HUES6 (cell line): ENCODE measurements around the gene VWA7.
"Not testable (repeated sequence)": the region's sequence is repeated elsewhere in the genome, so short reads cannot be mapped to it uniquely, and the experiment has no call there.

ENCODE experiments used
- H3K27ac ChIP-seq: 2 replicates; pipeline ENCODE4 v1.7.0; 2013; ENCODE audit warnings: low read depth, mild to moderate bottlenecking, low read length, inconsistent platforms
- H3K27me3 ChIP-seq: 2 replicates; pipeline ENCODE4 v1.6.1; 2013; ENCODE audit warnings: low read length; ENCODE audit not compliant: control insufficient read depth, insufficient read depth
- H3K36me3 ChIP-seq: 2 replicates; pipeline ENCODE4 v1.6.1; 2013; ENCODE audit warnings: low read length; ENCODE audit not compliant: control insufficient read depth, insufficient read depth
- H3K4me1 ChIP-seq: 2 replicates; pipeline ENCODE4 v1.6.1; 2013; ENCODE audit warnings: low read length; ENCODE audit not compliant: control insufficient read depth, insufficient read depth
- H3K4me3 ChIP-seq: 2 replicates; pipeline ENCODE4 v1.5.1; 2013; ENCODE audit warnings: low read depth, low read length
- H3K9ac ChIP-seq: one replicate; pipeline ENCODE4 v1.6.1; 2013; ENCODE audit warnings: mild to moderate bottlenecking, low read length
- H3K9me3 ChIP-seq: 2 replicates; pipeline ENCODE4 v1.6.1; 2013; ENCODE audit warnings: low read depth, low read length; ENCODE audit not compliant: control insufficient read depth, insufficient read depth

The VWA7 gene

DNA sequence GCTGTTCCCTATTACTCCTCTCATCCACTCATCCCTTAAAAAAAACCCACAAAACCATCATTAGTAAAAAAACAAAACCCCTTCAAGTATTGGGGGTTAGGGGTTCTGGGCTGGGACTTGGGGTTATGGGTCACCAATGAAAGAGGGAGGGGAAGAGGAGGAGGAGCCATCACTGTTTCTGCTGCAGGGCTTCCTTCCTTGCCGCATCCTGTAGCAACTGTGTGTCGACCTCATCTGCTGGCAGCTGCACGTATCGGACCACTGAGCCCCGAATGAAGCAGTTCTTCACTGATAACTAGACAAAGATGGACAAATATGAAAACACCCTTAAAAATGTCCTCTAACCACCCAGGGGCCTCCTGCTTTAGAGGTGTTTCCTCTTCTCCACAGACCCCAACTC is 20.5 kb upstream of the VWA7 start:
- Histone ChIP-seq H3K9ac (no peak overlapping the region), H3K36me3 (peaks cover 28% of the 10 kb centered on the region), H3K4me3 (no peak overlapping the region), H3K9me3 (no peaks in the 10 kb centered on the region), H3K27ac (no peak overlapping the region), H3K4me1 (0 out of 2 replicates have a peak, but pooled peaks cover 6% of the 10 kb centered on the region), H3K27me3 (no peaks in the 10 kb centered on the region)

DNA sequence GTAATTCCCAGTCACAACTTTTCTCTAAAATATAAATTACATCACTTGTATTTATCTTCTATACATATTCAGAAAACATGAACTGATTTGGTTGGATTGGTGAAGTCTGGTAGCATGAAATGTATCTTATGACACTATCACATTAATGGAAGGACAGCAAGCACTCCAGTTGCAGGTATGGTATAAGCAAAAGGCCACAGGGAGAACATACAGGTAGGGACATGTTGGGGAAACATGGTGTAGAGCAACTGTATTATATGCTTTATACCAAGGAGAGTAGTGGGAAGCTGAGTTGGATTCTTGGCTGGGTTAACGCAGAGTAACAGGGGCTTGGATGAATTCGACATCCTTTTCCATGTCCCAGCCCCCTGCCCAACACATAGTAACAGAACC is 19.9 kb upstream of the VWA7 start:
- no peaks in the 10 kb centered on the region for H3K9me3 ChIP-seq
- H3K9ac ChIP-seq: no peak overlapping the region
- no peak overlapping the region for H3K27ac ChIP-seq

DNA sequence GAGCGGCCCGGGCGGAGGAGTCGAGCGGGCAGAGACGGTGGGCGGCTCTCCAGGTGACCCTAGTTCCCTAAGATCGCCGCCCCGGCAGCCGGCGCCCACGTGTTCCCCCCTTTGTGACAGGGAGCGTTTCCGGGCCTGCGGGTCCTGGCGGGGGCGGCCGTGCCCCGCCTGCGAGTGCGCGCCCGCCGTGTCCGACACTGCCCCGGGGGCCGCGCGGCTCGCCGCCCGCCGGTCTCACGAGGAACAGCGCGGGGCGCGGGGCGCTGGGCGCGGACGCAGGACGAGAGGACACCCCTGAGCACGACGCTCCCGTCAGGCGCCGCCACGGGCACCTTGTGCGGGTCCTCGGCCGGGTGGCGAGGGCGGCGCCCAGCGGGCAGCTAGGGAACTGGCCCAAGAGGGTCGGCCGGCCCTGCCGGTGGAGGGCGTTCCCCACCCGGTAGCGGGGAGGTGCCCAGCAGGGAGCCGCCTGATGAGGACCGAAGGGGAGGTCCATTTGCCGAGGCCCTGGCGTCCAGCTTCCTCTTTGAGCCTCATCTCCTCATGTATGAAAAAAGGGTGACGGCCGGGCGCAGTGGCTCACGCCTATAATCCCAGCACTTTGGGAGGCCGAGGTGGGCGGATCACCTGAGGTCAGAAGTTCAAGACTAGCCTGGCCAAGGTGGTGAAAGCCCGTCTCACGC is 18.6 kb upstream of the VWA7 start, which contains the start of gene VARS1:
TSS of gene VARS1 (minus strand) at position 137 of the 683 bp plus-strand sequence. CDS start 535 bp downstream, outside the sequence.
- Histone ChIP-seq H3K9ac (peak within 1 kb of the TSS; percentile 99), H3K36me3 (peaks cover 38% of the 10 kb centered on the region), H3K4me1 (0 out of 2 replicates have a peak, but pooled peaks cover 6% of the 10 kb centered on the region), H3K9me3 (no peaks in the 10 kb centered on the region), H3K27ac (peak within 1 kb of the TSS; percentile 95), H3K27me3 (no peaks in the 10 kb centered on the region), H3K4me3 (peak within 1 kb of the TSS; percentile 99)

More for the DNA sequence above, 19.9 kb upstream of the VWA7 start:
- no peak overlapping the region for H3K4me3 ChIP-seq
- peaks cover 31% of the 10 kb centered on the region for H3K36me3 ChIP-seq
- 0 out of 2 replicates have a peak, but pooled peaks cover 6% of the 10 kb centered on the region for H3K4me1 ChIP-seq
- no peaks in the 10 kb centered on the region for H3K27me3 ChIP-seq

DNA sequence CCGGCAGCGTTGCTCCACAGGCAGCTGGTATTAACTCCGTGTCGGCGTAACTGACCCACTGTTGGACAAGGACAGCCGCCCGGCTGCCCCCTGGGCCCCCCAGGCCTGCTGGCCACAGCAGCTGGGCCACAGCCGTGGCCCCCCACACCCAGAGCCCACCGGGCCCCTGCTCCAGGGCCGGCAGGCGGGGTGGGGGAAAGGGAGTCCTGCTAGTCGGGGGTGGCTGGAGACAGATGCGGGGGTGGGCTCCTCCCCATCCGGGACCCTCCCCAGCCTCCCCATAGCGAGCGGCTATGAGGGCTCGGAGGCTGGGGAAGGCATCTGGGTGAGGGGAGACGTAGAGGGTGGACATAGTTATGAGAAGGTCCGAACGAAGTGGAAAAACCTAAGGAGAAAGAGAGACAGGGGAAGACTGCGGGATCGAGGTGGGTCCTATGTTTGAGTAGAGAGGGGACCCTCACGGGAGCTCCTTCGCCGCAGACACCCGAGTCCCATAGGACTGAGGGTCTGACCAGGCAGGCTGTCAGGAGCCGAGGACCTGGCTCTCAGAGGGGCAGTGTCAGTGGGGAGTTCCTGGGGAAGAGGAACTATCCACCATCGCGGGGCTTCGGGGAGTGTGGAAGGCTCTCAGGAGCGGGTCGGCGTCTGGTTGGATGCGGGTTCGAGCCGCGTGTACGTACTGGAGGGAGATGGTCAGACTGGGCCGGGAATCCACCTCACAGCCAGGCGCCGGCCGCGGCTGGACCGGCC is 17.9 kb upstream of the VWA7 start:
- Histone ChIP-seq H3K27me3 (no peaks in the 10 kb centered on the region), H3K9me3 (no peaks in the 10 kb centered on the region), H3K36me3 (peaks cover 42% of the 10 kb centered on the region), H3K9ac (peak overlapping the region; percentile 99), H3K4me3 (peak overlapping the region; percentile 99), H3K4me1 (0 out of 2 replicates have a peak, but pooled peaks cover 6% of the 10 kb centered on the region), H3K27ac (peak overlapping the region; percentile 95)

DNA sequence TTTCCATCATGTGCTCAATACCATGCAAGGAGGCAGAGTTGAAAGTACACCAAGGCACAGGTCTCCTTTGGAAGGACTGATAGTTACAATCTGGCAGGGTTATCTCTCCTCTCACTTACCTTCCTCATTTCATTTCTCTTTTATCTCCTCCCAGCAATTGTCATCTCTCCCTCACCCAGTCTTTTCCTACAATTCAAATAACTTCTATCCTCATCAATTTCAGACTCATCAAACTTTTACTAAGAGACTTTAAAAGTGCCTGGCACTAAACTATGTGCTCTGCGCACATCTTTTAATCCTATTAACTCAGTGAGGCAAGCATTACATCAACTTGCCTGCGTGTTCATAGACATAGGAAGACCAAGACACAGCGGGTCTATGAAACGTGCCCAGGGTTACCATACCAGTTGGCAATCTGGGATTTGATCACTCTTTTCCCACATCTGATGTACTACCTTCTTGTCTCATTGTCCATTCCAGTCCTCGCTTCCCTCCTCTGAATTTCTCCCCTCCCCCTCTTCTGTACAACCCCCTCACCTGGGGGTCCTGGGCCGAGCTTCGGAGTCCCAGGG is 17.3 kb upstream of the VWA7 start:
- no peaks in the 10 kb centered on the region for H3K27me3 ChIP-seq
- H3K4me3 ChIP-seq: peak overlapping the region; percentile 99
- H3K9me3 ChIP-seq: no peaks in the 10 kb centered on the region
- H3K27ac ChIP-seq: peak overlapping the region; percentile 95; the same call in 1 of the 2 replicates
- peak overlapping the region; percentile 99 for H3K9ac ChIP-seq
- peaks cover 45% of the 10 kb centered on the region for H3K36me3 ChIP-seq
- 0 out of 2 replicates have a peak, but pooled peaks cover 6% of the 10 kb centered on the region for H3K4me1 ChIP-seq

DNA sequence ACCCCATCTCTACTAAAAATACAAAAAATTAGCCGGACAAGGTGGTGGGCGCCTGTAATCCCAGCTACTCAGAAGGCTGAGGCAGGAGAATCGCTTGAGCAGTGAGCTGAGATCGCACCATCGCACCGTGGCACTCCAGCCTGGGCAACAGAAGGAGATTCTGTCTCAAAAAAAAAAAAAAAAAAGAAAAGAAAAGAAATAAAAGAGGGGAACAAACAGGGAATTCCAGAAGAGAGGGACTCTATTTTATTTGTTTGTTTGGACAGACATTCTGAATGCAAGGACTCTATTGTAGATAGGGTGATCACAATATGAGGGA is 16.8 kb upstream of the VWA7 start:
- not testable (repeated sequence) for H3K27me3 ChIP-seq, H3K4me1 ChIP-seq, H3K9me3 ChIP-seq, H3K27ac ChIP-seq
- peak overlapping the region; percentile 99 for H3K9ac ChIP-seq
- peak overlapping the region; percentile 99 for H3K4me3 ChIP-seq
- peaks cover 49% of the 10 kb centered on the region for H3K36me3 ChIP-seq

DNA sequence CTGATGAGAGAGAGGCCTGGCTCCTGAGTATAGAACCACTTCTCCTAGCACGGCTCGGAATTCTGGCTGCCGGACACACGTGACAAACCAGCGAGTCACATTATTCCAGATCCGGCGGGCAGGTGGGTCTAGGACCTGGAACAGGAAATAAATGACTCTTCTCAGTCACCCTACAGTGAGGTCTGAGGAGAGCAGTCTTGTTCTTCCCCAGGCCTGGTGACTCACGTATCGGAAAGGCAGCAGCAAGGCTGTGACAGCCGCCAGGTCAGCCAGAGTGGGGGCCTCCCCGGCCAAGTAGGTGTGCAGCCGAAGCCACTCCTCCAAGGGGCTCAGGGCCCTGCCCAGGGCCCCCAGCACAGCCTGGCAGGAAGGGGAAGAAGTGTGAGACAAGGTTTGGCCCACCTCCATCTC is 15.6 kb upstream of the VWA7 start:
- H3K4me3 ChIP-seq: no peak overlapping the region
- no peaks in the 10 kb centered on the region for H3K9me3 ChIP-seq
- no peaks in the 10 kb centered on the region for H3K27me3 ChIP-seq
- peaks cover 43% of the 10 kb centered on the region for H3K36me3 ChIP-seq
- no peak overlapping the region for H3K9ac ChIP-seq
- 0 out of 2 replicates have a peak, but pooled peaks cover 6% of the 10 kb centered on the region for H3K4me1 ChIP-seq
- H3K27ac ChIP-seq: no peak overlapping the region

DNA sequence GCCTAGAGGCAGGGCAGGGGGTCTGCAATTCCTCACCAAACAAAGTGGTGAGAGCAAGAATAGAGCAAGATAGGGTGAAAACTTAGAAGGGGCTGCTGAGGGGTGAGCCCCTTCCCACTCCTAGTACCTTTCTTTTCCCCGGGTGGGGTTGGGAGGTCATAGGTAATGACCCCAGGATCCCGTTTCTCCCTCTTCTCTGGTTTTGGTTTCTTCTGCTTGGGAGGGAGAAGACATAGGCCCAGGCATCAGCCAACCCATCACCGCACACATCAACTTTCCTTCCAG is 14.9 kb upstream of the VWA7 start:
- no peaks in the 10 kb centered on the region for H3K9me3 ChIP-seq
- H3K36me3 ChIP-seq: peaks cover 40% of the 10 kb centered on the region
- no peak overlapping the region for H3K27ac ChIP-seq
- no peak overlapping the region for H3K9ac ChIP-seq
- H3K4me1 ChIP-seq: 0 out of 2 replicates have a peak, but pooled peaks cover 6% of the 10 kb centered on the region
- H3K27me3 ChIP-seq: no peaks in the 10 kb centered on the region
- no peak overlapping the region for H3K4me3 ChIP-seq

DNA sequence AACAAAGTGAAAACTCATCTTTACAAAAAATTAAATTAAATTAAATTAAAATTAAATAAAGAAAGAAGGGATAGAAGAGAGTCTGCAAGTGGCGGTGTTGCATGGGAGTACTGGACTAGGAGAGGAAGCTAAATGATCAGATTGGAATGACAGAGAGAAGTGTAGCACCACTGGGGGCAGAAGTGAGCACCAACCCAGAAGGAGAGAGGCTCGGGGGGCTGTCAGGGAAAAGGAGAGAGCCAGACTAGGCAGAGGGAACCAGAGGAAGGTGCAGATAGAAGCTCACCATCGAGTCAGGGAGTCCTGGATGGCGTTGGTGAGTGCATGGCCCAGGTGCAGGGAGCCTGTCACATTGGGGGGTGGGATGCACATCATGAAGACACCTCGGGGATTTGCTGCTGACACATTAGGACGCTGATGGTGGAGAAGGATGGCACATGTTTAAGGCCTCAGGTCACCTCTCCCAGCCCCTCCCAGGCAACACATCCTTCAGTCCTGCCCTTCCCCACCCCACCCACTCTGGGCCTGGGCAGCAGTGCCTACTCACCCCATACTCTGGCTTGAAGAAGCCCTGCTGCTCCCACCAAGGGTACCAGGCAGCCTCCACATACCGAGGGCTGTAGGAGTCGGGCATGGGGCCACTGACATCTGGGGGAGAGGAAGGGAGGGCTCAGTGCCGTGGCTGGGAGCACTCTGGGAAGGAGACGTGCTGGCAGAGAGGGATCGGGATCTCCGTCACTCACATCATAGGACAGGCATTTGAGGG is 14.4 kb upstream of the VWA7 start:
- Histone ChIP-seq H3K27ac (no peak overlapping the region), H3K36me3 (peaks cover 36% of the 10 kb centered on the region), H3K4me1 (0 out of 2 replicates have a peak, but pooled peaks cover 6% of the 10 kb centered on the region), H3K9me3 (no peaks in the 10 kb centered on the region), H3K9ac (no peak overlapping the region), H3K27me3 (no peaks in the 10 kb centered on the region), H3K4me3 (no peak overlapping the region)

DNA sequence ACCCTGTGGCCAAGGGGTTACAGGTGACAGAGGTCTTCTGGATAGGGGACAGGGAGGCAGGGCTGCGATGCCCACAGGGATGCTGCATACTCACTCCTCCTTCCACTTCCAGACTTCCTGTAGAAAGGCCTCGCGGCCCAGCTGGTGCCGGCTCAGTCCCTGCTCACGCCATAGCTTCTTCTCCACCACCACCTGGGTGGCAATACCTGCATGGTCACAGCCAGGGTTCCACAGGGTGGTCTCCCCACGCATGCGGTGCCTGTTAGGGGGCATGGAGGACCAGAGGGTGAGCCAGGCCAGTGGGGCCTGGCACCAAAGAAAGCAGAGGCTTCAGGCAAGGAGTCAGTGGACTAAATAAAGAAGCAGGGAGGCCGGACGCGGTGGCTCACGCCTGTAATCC is 8.3 kb upstream of the VWA7 start:
- no peak overlapping the region for H3K4me3 ChIP-seq
- no peak overlapping the region for H3K27ac ChIP-seq
- no peaks in the 10 kb centered on the region for H3K4me1 ChIP-seq
- H3K9ac ChIP-seq: no peak overlapping the region
- no peaks in the 10 kb centered on the region for H3K27me3 ChIP-seq
- H3K36me3 ChIP-seq: peaks cover 68% of the 10 kb centered on the region
- no peaks in the 10 kb centered on the region for H3K9me3 ChIP-seq
